AG09319 (cell line): ENCODE measurements around the gene GGA3.
"Not testable (repeated sequence)": the region's sequence is repeated elsewhere in the genome, so short reads cannot be mapped to it uniquely, and the experiment has no call there.

Source experiments
- DNase-seq: peaks from one replicate; pipeline ENCODE4 v3.0.0-alpha.2; 2010; ENCODE audit warnings: low read depth; ENCODE audit errors: extremely low read depth
- TF ChIP-seq, protein P1 (sequence below): IDR thresholded peaks from 2 replicates; pipeline ENCODE4 v1.5.1; 2011; ENCODE audit warnings: low read depth, mild to moderate bottlenecking, inconsistent platforms, low read length, moderate library complexity

The GGA3 gene

GRCh38 chr17:75265614-75266315 is 4.4 kb upstream of the GGA3 start:
- TF ChIP-seq, protein P1, sequence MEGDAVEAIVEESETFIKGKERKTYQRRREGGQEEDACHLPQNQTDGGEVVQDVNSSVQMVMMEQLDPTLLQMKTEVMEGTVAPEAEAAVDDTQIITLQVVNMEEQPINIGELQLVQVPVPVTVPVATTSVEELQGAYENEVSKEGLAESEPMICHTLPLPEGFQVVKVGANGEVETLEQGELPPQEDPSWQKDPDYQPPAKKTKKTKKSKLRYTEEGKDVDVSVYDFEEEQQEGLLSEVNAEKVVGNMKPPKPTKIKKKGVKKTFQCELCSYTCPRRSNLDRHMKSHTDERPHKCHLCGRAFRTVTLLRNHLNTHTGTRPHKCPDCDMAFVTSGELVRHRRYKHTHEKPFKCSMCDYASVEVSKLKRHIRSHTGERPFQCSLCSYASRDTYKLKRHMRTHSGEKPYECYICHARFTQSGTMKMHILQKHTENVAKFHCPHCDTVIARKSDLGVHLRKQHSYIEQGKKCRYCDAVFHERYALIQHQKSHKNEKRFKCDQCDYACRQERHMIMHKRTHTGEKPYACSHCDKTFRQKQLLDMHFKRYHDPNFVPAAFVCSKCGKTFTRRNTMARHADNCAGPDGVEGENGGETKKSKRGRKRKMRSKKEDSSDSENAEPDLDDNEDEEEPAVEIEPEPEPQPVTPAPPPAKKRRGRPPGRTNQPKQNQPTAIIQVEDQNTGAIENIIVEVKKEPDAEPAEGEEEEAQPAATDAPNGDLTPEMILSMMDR: no peak
- DNase-seq: no peak

GRCh38 chr17:75263055-75263454 is 1.6 kb upstream of the GGA3 start:
- TF ChIP-seq, protein P1: no peak
- no peak for DNase-seq

GRCh38 chr17:75262112-75262606 is 753 bp upstream of the GGA3 start:
- DNase-seq: no peak
- TF ChIP-seq, protein P1: no peak

- TF ChIP-seq, protein P1: no peak; the same call in none of the 2 replicates
Observed at GRCh38 chr17:75260641-75261335, 618 bp downstream of the GGA3 start.

GRCh38 chr17:75257228-75257627 is 4.2 kb downstream of the GGA3 start:
- DNase-seq: not testable (repeated sequence)

More at GRCh38 chr17:75260641-75261335, 618 bp downstream of the GGA3 start:
- no peak for DNase-seq

GRCh38 chr17:75255954-75256698 is 5.3 kb downstream of the GGA3 start:
- not testable (repeated sequence) for DNase-seq

- DNase-seq: no peak
Observed at GRCh38 chr17:75252039-75252816, 9.2 kb downstream of the GGA3 start.

More at GRCh38 chr17:75252039-75252816, 9.2 kb downstream of the GGA3 start:
- TF ChIP-seq, protein P1: no peak
